ENCODE results near the gene PM20D1.
A peak's percentile ranks its signal among the peaks of the same experiment; 100 is the strongest.
"Not testable (repeated sequence)": the region's sequence is repeated elsewhere in the genome, so short reads cannot be mapped to it uniquely, and the experiment has no call there.

PM20D1 gene, protein sequence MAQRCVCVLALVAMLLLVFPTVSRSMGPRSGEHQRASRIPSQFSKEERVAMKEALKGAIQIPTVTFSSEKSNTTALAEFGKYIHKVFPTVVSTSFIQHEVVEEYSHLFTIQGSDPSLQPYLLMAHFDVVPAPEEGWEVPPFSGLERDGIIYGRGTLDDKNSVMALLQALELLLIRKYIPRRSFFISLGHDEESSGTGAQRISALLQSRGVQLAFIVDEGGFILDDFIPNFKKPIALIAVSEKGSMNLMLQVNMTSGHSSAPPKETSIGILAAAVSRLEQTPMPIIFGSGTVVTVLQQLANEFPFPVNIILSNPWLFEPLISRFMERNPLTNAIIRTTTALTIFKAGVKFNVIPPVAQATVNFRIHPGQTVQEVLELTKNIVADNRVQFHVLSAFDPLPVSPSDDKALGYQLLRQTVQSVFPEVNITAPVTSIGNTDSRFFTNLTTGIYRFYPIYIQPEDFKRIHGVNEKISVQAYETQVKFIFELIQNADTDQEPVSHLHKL

DNA sequence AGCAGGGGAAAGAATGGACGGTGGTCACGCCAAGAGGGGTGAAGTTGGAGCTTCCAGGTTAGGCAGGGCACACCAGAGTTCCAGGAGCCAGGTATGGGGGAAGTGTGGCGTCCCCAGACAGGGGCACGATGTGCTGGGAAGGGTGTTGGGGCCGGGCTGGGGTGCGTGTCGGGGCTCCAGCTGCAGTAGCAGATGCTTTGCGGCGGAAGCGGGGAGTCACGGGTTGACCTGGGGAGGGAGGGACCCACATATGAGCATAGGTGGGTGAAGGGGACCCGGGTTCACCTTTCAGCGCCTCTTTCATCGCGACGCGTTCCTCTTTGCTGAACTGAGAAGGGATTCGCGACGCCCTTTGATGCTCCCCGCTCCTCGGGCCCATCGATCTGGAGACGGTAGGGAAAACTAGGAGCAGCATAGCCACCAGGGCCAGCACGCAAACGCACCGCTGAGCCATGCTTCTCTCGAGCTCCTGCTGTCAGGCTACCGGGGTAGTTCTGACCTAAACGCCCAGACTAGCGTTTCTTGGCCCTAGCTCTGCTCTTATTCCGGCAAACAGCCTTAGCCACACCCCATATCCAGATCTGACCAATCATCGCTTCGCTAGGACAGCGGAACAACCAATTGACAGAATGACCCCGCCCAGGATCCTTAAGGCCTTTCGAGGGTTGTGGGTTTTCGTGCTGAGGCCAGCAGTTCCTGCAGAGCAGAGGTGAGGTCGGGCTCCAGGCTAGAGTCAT, at the start of gene PM20D1:
Gene PM20D1, minus strand, starts transcription at position 514 of the 737 bp plus-strand sequence. Its CDS starts 60 bp downstream, at position 454.
- ATAC-seq, result peak; percentile 93
- peak; percentile 70 for DNase-seq

DNA sequence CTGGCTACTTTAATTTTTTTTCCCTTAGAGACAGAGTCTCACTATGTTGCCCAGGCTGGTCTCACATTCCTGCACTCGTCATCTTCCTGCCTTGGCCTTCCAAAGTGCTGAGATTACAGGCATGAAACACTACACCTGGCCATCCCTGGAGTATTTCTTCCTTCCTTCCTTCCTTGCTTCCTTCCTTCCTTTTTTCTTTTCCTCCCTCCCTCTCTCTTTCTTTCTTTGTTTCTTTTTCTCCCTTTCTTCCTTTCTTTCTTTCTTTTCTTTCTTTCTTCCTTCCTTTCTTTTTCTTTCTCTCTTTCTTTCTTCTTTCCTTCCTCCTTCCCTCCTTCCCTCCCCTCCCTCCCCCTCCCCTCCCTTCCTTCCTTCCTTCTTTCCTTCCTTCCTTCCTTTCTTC, 46.4 kb upstream of the PM20D1 start:
- ATAC-seq, result no peak

DNA sequence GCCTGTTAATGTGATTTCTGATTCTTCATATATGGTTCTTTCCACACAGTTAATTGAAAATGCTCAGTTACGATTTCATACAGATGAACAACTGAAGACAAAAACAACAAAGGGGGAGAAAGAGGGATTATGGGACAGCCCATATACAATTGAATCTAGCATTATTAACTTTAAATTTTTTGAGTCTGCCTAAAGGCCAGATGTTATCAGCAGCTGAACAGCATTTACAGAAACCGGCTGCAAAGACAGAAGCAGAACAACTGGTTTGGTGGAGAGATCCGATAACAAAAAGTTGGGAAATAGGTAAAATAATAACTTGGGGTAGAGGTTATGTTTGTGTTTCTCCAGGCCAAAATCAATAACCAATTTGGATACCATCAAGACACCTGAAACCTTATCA, 44.2 kb upstream of the PM20D1 start:
- not testable (repeated sequence) for DNase-seq, ATAC-seq

More for the DNA sequence above, 46.4 kb upstream of the PM20D1 start:
- no peak for DNase-seq

DNA sequence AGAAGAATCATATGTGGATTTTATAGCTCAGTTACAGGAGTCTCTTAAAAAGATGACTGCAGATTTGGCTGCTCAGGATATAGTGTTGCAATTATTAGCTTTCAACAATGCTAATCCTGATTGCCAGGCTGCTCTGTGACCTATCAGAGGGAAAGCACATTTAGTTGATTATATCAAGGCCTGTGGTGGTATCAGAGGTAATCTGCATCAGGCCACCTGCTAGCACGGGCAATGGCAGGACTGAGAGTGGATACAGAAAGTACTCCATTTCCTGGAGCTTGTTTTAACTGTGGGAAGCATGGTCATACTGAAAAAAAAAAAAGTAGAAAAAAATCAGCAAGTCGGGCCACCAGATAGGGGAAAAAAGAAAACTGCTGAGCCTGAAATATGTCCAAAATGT, 42.2 kb upstream of the PM20D1 start:
- not testable (repeated sequence) for DNase-seq, ATAC-seq

DNA sequence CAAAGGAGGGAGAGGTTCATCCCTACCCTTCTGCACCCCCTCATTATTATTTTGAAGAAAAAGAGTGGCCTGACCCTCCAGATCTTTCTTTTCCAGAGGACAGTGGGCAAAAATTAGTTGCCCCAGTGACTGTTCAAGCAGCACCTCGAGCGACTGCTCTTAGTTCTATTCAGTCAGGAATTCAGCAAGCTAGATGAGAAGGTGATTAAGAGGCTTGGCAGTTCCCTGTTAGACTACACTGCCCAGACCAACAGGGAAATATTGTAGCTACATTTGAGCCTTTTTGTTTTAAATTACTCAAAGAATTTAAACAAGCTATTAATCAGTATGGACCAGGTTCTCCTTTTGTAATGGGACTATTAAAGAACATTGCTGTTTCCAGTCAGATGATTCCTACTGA, 41.5 kb upstream of the PM20D1 start:
- DNase-seq, ATAC-seq: not testable (repeated sequence)

DNA sequence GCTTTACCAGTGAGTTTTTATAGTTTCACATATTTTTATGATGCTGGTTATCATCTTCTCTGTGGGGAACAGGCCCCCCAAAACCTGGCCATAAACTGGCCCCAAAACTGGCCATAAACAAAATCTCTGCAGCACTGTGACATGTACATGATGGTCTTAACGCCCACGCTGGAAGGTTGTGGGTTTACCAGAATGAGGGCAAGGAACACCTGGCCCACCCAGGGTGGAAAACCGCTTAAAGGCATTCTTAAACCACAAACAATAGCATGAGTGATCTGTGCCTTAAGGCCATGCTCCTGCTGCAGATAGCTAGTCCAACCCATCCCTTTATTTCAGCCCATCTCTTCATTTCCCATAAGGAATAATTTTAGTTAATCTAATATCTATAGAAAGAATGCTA, 40.7 kb upstream of the PM20D1 start:
- not testable (repeated sequence) for DNase-seq, ATAC-seq

DNA sequence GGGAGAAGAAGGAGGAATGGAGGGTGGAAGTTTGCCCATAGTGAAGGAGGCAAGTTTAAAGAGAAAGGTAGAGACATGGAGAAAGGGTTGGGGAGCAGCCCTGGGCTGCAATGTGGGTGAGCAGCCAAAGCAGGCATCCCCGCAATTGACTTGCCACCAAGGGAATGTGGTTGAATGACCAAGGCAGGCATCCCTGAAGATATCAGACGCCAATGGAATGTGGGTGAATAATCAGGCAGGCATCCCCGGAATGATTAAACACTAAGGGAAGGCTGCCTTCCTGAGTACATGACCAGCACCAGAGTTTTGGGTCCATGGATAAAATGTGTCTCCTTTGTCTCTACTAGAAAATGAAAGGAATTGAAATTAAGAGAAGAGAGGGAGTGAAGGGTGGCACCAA, 39.8 kb upstream of the PM20D1 start:
- ATAC-seq, DNase-seq: not testable (repeated sequence)

DNA sequence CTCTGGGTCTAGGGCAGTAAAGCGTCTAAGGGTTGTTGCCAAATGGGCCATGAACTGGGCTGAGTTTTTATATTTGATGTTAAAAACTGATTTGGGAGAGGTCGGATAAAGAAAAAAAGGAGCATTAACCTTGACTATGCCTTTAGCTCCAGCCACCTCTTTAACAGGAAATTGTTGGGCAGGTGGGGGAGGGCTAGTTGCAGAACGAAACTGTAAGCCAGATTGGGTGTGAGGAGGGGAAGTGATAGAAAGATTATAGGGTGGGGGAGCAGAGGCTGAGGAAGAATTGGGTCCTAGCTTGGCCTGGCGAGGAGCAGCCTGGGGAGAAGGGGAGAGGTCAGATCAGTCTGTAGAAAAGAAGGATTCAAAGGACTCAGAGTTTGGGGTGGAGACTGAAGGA, 39.1 kb upstream of the PM20D1 start:
- not testable (repeated sequence) for DNase-seq, ATAC-seq

DNA sequence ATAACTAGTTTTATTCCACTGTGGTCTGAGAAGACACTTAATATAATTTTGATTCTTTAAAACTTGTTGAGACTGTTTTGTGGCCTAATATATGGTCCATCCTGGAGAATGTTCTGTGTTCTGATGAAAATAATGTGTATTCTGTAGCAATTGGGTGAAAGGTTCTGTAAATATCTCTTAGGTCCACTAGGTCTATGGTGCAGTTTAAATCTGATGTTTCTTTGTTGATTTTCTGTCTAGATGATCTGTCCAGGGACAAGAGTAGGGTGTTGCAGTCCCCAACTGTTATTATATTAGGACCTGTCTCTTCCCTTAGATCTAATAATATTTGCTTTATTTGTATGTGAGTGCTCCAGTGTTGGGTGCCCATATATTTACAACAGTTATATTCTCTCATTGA, 33.9 kb upstream of the PM20D1 start:
- no peak for DNase-seq
- ATAC-seq, result no peak

DNA sequence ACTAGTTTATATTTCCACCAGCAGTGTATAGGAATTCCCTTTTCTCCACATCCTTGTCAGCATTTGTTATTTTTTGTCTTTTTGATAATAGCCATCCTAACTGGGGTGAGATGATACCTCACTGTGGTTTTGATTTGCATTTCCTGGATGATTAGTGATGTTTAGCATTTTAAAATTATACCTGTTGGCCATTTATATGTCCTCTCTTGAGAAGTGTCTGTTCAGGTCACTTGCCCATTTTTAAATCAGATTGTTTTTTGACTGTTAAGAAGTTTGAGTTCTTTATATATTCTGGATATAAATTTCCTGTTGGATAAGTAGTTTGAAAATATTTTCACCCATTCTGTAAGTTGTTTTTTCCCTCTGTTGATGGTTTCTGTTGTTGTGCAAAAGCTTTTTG, 31.0 kb upstream of the PM20D1 start:
- no peak for DNase-seq

DNA sequence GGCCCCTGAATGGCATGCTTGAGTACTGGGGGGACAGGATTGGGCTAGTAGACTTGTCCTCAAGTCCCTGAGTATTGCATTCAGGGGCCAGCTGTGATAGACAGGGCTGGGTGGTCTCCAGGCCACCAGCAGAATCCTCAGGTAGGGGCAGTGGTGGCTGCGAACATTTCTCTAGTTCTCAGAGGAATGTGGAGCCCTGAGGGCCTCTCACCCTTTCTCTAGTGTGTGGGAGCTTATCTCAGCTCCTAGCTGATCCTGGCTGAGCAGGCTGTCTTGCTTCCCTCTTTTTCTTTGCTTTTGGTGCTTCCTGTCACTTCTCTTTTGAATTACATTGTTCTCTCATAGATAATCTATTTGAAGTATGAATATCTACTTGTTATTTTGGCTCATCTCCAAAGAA, 30.0 kb upstream of the PM20D1 start:
- ATAC-seq (no peak), DNase-seq (no peak)

More for the DNA sequence above, 31.0 kb upstream of the PM20D1 start:
- no peak for ATAC-seq

DNA sequence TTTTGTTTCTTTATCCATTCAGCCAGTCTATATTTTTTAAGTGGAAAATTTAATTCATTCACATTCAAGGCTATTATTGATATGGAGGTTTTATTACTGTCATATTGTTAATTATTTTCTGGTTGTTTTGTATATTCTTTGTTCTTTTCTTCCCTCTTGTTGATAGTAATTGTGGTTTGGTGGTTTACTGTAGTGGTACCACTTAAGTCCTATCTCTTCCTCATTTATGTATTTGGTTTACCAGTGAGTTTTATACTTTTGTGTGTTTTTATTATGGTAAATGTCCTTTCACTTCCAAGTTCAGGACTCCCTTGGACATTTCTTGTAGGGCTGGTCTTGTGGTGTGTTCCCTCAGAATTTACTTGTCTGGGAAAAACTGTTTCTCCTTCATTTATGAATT, 28.1 kb upstream of the PM20D1 start:
- ATAC-seq, result no peak
- no peak for DNase-seq

DNA sequence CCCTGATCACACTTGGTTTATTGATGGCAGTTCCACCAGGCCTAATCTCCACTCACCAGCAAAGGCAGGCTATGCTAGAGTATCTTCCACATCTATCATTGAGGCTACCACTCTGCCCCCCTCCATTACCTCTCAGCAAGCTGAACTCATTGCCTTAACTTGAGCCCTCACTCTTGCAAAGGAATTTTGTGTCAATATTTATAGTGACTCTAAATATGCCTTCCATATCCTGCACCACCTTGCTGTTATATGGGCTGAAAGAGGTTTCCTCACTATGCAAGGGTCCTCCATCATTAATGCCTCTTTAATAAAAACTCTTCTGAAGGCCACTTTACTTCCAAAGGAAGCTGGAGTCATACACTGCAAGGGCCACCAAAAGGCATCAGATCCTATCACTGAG, 23.2 kb upstream of the PM20D1 start:
- not testable (repeated sequence) for DNase-seq, ATAC-seq

DNA sequence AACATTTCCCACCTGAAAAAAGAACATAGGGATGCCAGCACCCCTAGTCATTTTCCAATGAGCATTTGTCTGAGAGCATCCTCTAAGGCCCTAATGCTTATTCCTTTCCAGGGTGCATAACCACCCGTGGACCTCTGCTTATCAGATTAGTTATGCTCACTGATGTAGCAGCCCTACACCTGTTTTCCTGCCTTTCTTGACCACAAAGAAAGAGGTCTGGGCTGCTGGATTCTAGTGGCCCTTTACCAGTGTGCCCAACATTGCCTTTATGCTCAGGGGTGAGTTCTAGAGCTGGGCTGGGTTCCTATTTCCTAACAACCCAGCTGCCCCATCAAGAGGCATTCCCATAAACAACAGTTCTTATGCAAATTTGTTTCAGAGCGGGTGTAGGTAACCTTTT, 20.3 kb upstream of the PM20D1 start:
- no peak for DNase-seq
- no peak for ATAC-seq

DNA sequence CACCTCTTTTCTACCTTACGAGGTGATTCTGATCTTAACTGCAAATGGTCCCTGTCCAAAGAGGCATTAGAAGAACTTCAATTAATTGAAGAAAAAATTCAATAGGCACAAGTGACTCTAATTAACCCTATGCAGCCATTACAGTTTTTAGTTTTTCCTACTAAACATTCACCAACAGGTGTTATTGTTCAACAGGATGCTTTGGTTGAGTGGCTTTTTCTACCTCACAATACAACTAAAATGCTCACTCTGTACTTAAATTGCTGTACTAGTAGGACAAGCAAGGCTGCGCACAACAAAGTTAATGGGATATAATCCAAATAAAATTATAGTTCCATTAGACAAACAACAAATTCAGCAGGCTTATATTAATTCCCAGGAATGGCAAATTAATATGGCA, 11.6 kb upstream of the PM20D1 start:
- ATAC-seq (no peak), DNase-seq (no peak)

DNA sequence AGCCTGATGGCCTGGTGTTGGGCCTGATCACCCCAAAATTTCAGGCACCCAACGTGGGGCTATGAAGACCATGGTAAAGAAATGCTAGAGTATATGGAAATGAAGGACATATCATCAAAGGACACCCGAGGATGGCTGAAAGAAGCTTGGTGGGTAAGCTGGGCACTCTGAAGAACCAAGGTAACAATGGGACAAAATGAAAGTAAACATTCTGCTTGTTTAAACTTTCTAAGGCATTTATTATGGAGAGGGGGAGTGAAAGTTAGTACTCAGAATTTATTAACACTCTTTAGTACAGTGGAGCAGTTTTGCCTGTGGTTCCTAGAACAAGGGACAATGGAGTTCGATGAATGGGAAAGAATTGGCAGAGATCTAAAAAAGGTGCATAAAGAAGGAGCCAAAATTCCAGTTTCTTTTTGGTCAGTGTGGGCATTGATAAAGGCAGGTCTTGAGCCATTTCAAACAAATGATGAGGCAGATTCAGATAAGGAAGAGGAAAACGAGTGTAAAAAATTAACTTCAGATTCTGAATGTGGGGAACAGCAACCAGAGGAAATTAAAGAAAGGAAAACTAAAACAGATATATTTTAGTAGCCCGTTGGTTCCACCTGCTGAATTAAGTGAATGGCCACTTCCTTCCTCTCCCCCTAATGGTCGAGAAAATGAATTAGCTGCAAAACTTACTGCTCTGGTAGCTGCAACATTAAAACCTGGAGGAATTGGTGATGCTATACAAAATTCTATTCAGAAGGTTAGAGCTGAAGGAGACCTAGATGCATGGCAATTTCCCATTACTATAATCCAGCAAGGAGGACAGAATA, 8.4 kb upstream of the PM20D1 start:
- DNase-seq, result no peak
- no peak for ATAC-seq

DNA sequence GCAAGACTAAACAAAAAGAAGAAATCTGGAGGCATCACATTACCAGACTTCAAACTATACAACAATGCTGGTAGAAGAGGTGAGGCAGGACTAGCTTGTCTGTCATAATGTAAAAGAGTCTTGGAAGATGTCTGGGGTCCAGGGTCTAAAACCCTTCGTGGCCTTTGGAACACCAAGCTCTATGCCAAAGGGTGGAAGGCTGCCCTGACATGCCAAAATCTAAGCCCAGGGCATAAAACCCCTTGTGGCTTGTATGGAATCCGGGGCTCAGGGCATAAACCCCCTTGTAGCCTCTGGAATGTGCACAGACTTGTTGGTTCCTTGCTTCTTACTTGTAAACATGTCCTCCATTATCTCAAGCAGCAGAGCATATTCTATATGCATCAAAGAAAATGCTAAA, 7.6 kb upstream of the PM20D1 start:
- not testable (repeated sequence) for ATAC-seq, DNase-seq

DNA sequence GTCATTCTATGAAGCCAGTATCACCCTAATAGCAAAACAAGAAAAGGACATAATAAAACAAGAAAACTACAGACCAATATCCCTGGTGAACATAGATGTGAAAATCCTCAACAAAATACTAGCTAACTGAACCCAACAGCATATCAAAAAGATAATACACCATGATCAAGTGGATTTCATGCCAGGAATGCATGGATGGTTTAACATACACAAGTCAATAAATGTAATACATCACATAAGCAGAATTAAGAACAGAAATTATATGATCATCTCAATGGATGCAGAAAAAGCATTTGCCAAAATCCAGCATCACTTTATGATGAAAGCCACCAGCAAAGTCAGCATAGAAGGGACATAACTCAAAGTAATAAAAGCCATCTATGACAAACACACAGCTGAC, 6.5 kb upstream of the PM20D1 start:
- DNase-seq (no peak), ATAC-seq (no peak)

DNA sequence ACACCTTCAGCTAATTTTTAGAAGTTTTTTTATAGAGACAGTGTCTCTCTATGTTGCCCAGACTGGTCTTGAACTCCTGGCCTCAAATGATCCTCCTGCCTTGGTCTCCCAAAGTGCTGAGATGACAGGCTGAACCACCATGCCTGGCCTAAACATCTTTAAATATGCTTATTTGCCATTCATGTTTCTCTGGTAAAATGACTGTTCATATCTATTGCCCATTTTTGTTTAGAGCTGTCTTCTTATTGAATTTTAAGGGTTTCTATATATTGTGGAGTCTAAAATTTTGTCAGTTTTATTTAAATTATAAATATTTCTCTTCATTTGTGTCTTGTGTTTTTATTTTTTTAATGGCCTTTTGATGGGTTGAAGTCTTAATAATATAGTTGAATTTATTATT, 3.0 kb upstream of the PM20D1 start:
- ATAC-seq (no peak), DNase-seq (no peak)

DNA sequence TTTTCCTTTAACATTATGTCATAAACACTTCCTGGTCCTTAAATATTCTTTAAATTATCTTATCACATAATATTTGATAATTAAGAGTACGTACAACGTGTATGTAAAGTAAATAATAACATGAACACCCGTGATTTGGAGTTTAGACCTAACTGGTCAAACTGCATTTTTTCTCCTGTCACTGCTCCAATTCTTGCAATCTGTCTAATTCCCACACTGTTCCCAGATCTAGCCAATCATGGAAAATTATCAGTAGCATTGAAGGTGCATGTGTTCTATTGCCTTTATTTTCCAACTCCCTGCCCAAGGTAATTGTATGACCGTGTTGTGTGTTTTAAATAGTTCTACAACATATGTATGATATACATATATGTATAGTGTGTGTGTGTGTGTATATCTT, 2.1 kb upstream of the PM20D1 start:
- DNase-seq, result no peak
- no peak for ATAC-seq

DNA sequence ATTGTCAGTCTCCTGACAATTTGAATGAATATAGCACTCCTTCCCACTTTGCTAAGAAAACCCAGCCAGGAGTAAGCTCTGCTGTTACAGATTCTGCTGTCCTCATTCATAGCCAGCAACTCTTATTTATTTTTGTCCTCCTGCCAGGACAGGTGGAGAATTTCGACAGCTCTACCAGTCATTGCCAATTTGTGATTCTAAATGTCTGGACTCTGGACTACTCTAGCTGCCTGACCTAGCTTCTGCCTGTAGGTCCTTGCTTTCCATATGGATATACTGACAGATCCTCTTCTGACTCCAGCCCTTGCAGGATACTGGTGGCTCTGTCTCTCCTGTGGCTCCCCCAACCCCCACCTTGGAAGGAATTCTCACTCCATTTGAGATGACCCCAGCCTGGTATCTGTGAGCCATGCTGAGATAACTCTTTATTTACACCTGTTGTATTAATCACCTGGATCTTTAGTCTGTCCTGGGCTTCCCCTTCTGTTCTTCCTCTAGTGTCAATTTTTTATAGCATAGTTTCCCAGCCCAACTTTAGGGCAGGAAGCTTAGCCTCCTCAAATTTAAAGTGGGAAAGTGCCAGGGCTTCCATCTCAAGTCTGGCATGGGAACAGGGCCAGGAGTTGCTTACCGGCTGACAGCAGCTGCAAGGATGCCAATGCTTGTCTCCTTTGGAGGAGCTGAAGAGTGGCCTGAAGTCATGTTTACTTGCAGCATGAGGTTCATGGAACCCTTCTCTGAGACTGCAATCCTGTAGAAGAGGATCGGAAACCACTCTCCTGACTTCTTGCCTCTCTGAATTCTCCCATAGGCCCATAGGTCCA, 6.7 kb downstream of the PM20D1 start:
- DNase-seq (no peak), ATAC-seq (no peak)

Measured in stimulated activated naive CD8-positive, alpha-beta T cell treated with anti-CD3 and anti-CD28 coated beads, Interleukin-15, Interleukin-2, amounts not matched to agents 100 U/mL and 50 U/mL, for 24 hours (primary cell).